Activated T-helper 2 cell treated with anti-CD3 and anti-CD28 coated beads, Interferon-gamma antibody, Interleukin-2, Interleukin-4, amounts not matched to agents 10 μg/mL and 5 μg/mL and 100 μg/mL, durations not matched to agents 14 hours and 24 hours and 36 hours (primary cell): ENCODE data around the gene HERC2. TPM values are rescaled to one million over a fixed set of nuclear protein-coding genes. Genes with fewer than 3 reads are reported as not detected.

ENCODE experiments used
- DNase-seq: peaks from one replicate; pipeline ENCODE4 v3.0.0; 2021; ENCODE audit warnings: low spot score
- H3K27ac Mint-ChIP-seq: one replicate; pipeline ENCODE4 v1.8.0; 2021; ENCODE audit warnings: mixed read lengths
- H3K27me3 Mint-ChIP-seq: one replicate; pipeline ENCODE4 v1.8.0; 2021; ENCODE audit warnings: low read depth, mixed read lengths
- H3K36me3 Mint-ChIP-seq: one replicate; pipeline ENCODE4 v1.8.0; 2021; ENCODE audit warnings: low read depth, mixed read lengths
- H3K4me1 Mint-ChIP-seq: one replicate; pipeline ENCODE4 v1.8.0; 2021; ENCODE audit warnings: low read depth, mixed read lengths
- H3K4me3 Mint-ChIP-seq: one replicate; pipeline ENCODE4 v1.8.0; 2021; ENCODE audit warnings: low read depth, mild to moderate bottlenecking, moderate library complexity, mixed read lengths
- H3K9me3 Mint-ChIP-seq: one replicate; pipeline ENCODE4 v1.8.0; 2021; ENCODE audit warnings: mixed read lengths
- intact Hi-C: fragments of 100-400 bp; cut with micrococcal nuclease; formaldehyde crosslinking; loops from one replicate; pipeline ENCODE4 v1.15.1; 2023
- total RNA-seq: library from RNA; stranded (reverse); gene quantifications from 2 replicates; pipeline ENCODE4 v1.2.3, GENCODE V29; 2022

Gene HERC2
- total RNA-seq, 1 donor from 2014 or later, result 47.4 TPM

DNA sequence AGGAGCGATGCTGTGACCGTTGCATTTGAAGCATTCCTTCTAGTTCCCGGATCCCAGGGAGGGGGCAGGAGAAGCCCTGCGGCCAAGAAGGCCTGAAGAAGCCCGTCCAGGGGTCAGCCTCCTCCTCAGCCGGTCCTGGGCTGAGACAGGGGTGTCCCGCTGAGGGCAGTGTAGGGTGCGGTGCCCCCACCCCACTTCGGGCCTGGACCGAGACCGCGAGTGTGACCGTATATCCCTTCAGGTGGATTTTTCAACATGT lies 225.6 kb downstream of the HERC2 start:
- H3K4me1 Mint-ChIP-seq, result peaks cover 16% of the 10 kb centered on the region
- peaks cover 3% of the 10 kb centered on the region for H3K9me3 Mint-ChIP-seq
- no peak for DNase-seq
- peaks cover 57% of the 10 kb centered on the region for H3K27me3 Mint-ChIP-seq
- H3K27ac Mint-ChIP-seq, result no peak overlapping the region
- H3K4me3 Mint-ChIP-seq, result peak overlapping the region; percentile 79
- H3K36me3 Mint-ChIP-seq, result no peaks in the 10 kb centered on the region
- intact Hi-C loops, result no loop called here

DNA sequence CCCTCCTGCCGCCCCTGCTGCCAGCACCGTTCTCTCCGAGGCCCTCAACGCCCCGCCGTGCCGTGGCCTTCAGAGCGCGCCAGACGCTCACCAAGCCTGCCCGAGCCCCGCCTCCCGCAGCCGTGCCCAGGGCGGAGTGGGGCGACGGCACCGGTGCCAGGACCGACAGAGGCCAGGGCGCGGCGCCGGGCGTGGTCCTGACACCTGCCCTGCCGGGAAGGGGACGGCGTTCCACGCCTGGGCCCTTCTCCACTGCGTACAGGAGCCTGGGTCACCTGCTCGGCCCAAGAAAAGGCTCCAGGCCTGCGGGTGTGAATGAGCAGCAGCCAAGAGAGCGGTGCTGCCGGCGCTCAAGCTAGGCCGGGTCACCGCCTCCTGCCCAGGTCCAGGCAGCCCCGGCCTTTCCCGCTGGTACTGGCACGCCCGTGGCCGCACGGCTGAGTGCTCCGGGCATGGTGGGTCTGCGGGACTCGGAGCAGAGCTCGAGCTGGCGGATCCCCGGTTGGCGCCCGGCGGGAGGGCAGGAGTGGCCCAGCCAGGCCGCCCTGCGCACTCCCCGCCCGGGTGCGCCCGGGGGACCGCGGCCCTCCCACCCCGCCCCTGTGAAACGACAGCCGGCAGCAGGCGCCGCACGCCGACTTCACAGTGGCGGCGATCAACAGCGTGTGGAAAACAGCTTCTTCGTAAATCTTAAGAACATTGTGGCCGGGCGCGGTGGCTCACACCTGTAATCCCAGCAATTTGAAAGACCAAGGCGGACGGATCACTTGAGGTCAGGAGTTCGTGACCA lies 227.1 kb downstream of the HERC2 start:
- Mint-ChIP-seq H3K4me1 (peaks cover 16% of the 10 kb centered on the region), H3K36me3 (no peaks in the 10 kb centered on the region), H3K9me3 (peaks cover 17% of the 10 kb centered on the region), H3K27me3 (peaks cover 63% of the 10 kb centered on the region), H3K4me3 (peak overlapping the region; percentile 79), H3K27ac (no peak overlapping the region)
- DNase-seq, result no peak
- intact Hi-C loops, result no loop called here

DNA sequence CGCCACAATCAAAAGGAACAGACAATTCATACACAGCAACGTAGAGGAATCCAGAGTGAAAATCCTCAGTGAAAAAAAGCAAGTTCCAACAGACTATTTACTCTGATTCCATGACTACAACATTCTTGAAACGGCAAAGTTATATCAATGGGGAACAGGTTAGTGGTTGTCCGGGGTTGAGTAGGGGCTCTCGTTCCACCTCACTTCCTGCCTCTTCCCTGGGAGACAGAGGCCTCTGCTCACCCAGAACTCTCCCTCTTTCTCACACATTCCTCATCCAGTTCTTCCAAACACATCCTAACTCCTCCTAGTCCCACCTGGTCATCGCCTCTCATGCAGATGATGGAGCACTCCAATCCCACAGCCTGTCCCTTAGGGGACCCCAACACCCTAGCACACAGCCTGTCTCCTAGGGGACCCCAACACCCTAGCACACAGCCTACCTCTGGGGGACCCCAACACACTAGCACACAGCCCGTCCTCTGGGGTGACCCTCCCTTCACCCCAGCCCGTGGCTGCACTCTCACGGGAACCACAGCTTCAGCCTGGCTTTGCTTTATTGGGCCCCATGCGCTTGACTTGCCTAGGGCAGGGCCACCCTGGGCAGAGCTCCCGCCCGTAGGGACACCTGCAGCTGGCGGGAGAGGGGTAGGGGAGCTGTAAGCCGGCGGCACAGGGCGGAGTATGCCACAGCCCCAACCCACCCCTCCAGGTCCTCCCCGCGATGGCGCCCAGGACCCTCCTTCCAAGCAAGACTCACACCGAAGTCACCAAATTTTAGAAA lies 228.0 kb downstream of the HERC2 start:
- Mint-ChIP-seq H3K27ac (no peak overlapping the region), H3K4me1 (peaks cover 12% of the 10 kb centered on the region), H3K36me3 (no peaks in the 10 kb centered on the region), H3K4me3 (no peak overlapping the region), H3K9me3 (peaks cover 18% of the 10 kb centered on the region), H3K27me3 (peaks cover 61% of the 10 kb centered on the region)
- no peak for DNase-seq
- intact Hi-C loops, result no loop called here

DNA sequence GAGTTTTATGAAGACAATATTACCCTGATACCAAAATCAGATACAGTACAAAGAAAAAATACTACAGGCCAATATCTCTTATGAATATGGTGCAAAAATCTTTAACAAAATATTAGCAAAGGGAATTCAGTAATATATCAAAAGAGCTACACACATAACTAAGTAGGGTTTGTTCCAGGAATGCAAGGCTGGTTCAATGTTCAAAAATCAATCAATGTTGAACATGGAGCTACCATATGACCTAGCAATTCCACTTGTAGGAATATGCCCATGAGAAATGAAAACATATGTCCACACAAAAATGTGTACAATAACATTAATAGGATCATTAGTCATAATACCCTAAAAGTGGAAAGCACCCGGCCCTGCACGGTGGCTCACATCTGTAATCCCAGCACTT lies 230.7 kb downstream of the HERC2 start:
- Mint-ChIP-seq H3K36me3 (no peaks in the 10 kb centered on the region), H3K27ac (no peak overlapping the region), H3K4me3 (no peak overlapping the region)

DNA sequence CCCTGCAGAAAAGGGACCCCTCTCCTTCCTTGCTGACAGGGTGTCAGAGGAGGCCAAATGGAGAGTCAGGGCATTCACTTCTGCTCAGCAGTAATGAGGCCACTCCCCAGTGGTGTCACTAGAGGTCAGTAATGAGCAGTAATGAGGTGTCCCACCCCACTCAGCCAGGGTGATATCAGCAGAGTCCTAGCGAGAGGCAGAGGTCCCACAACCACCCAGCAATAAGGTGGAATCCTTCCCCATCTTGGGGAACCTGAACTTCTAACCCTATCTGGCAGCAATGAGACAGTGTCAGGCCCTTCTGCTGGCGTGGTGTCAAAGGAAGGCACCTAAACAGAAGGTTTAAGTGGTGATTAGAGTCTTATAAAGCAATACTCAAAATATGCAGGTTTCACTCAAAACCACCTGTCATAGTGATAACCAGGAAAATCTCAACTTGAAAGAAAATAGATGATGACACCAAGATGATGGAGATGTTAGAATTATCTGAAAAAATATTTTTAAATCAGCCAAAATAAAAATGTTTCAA lies 235.7 kb downstream of the HERC2 start:
- intact Hi-C loops, result loop anchor here (1.0 kb wide), 1 partner anchor 37 kb away; no protein-coding TSS in a partner anchor
- H3K27ac Mint-ChIP-seq, result no peak overlapping the region
- peaks cover 20% of the 10 kb centered on the region for H3K9me3 Mint-ChIP-seq
- H3K27me3 Mint-ChIP-seq, result peaks cover 31% of the 10 kb centered on the region
- H3K4me3 Mint-ChIP-seq, result no peak overlapping the region
- peaks cover 10% of the 10 kb centered on the region for H3K4me1 Mint-ChIP-seq
- no peaks in the 10 kb centered on the region for H3K36me3 Mint-ChIP-seq
- DNase-seq, result peak; percentile 41

More for the DNA sequence above, 230.7 kb downstream of the HERC2 start:
- H3K9me3 Mint-ChIP-seq, result peaks cover 24% of the 10 kb centered on the region
- peaks cover 55% of the 10 kb centered on the region for H3K27me3 Mint-ChIP-seq
- intact Hi-C loops, result no loop called here
- DNase-seq, result no peak
- peaks cover 15% of the 10 kb centered on the region for H3K4me1 Mint-ChIP-seq

DNA sequence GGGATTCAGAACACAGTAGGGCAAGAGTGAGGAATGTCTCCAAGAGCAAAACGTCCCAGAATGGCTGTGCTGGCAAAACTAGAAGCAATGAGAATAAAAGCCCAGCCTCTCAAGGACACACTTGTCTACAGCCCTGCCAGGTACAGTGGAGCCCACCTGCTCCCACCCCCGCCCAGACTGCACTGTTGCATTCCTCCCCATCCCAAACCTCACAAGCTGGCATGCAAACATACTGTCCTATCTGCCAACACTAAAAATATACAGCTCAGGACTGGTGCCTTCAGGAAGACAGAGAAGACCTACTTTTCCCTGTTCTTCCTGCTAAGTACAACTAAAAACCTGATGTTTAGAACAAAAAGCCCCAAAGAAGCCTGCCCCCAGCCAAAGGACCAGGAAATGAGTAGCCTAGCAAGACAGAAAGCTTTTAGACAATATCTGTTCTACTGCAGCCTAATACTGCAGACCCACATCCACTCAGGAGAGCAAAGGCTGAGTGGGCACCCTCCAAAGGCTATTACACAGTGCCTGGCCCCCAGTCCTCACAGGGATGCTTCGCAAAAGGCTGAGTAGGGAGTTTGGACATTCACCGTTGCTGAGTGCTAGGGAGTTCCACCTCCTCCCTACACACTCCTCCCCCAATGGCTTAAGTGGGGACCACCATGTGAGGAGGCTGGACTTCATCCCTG lies 236.3 kb downstream of the HERC2 start:
- Mint-ChIP-seq H3K4me3 (no peak overlapping the region), H3K27ac (no peak overlapping the region), H3K4me1 (peaks cover 10% of the 10 kb centered on the region), H3K9me3 (peaks cover 15% of the 10 kb centered on the region), H3K36me3 (no peaks in the 10 kb centered on the region), H3K27me3 (peaks cover 27% of the 10 kb centered on the region)
- no peak for DNase-seq
- intact Hi-C loops, result loop anchor here (1.0 kb wide), 1 partner anchor 38 kb away; no protein-coding TSS in a partner anchor

DNA sequence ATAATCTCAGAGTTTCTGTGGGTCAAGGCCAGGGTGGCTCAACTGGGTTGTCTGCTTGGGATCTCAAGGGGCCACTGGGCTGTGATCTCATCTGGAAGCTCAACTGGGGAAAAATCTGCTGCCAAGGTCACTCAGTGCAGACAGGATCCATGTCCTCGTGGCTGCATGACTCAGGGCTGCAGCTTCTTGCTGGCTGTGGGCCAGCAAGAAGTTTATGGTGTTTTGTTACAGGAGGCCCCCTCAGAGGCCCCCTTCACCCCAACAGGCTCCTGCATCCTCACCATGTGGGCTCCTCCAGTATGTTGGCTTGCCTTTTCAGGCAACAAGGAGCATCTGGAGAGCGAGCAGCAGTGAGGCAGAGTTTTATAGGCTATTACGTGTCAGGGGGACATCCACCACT lies 237.4 kb downstream of the HERC2 start:
- Mint-ChIP-seq H3K9me3 (peaks cover 6% of the 10 kb centered on the region), H3K27ac (no peak overlapping the region), H3K4me1 (peaks cover 10% of the 10 kb centered on the region), H3K36me3 (no peaks in the 10 kb centered on the region), H3K27me3 (peaks cover 18% of the 10 kb centered on the region), H3K4me3 (no peak overlapping the region)
- intact Hi-C loops, result no loop called here
- DNase-seq, result no peak

DNA sequence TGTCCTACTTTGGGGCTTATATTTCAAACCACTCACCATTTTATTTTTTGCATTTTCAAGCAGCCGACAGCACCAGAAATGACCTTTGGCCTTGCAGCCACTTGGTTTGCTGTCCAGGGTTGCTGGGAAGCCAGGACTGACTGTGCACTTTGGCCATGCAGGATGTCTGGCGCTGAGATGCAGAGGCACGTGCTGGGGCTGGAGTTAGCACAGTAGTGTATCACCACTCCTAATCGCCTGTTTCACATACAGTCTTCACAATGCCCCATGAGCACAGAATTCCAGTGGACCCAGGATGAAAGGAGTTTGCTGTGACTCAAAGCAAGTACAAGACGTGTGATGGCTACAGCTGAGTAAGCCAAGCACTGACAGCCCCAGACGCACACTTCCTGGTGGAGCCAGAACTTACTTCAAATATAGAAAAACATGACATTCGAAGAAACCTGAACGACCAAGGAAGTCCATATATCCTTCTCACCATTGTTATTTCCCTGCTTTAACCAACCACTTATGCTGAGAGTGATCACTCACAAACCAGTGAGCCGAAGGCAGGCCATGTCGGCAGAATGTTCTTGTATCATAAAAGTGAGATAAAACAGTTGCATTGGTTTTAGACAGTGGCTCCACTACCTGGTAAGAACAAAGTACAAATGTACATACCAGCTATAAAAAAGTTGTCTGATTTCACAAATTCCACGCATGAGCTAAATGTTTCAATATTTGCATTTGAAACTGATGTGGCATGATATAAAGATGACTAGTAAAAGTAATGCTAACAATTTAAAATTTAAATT lies 238.9 kb downstream of the HERC2 start:
- H3K9me3 Mint-ChIP-seq, result peaks cover 1% of the 10 kb centered on the region
- H3K27me3 Mint-ChIP-seq, result peaks cover 13% of the 10 kb centered on the region
- peaks cover 10% of the 10 kb centered on the region for H3K4me1 Mint-ChIP-seq
- H3K36me3 Mint-ChIP-seq, result no peaks in the 10 kb centered on the region
- intact Hi-C loops, result no loop called here
- no peak overlapping the region for H3K27ac Mint-ChIP-seq
- DNase-seq, result no peak
- H3K4me3 Mint-ChIP-seq, result no peak overlapping the region

DNA sequence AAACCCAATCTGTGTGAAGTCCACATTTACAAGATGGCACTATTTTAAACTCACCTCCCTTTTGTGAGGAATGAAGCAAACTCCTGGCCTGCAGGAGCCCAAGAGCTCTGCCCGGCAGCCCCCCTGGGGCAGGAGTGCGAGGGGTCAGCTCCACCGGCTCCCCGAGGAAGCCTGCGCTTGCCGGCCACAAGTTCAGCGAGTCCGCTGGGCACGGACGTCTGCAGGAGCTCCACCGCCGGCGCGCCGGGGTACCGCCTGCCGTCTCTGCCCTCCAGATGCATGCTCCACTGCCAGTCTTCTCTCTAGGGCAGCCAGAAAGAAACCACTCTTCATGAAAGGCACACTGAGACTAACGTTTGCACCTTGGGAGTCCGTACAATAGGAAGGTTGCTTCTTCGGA lies 240.4 kb downstream of the HERC2 start:
- no peaks in the 10 kb centered on the region for H3K36me3 Mint-ChIP-seq
- H3K27me3 Mint-ChIP-seq, result peaks cover 6% of the 10 kb centered on the region
- no peak for DNase-seq
- no peaks in the 10 kb centered on the region for H3K9me3 Mint-ChIP-seq
- H3K4me3 Mint-ChIP-seq, result no peak overlapping the region
- intact Hi-C loops, result no loop called here
- peaks cover 4% of the 10 kb centered on the region for H3K4me1 Mint-ChIP-seq
- no peak overlapping the region for H3K27ac Mint-ChIP-seq

DNA sequence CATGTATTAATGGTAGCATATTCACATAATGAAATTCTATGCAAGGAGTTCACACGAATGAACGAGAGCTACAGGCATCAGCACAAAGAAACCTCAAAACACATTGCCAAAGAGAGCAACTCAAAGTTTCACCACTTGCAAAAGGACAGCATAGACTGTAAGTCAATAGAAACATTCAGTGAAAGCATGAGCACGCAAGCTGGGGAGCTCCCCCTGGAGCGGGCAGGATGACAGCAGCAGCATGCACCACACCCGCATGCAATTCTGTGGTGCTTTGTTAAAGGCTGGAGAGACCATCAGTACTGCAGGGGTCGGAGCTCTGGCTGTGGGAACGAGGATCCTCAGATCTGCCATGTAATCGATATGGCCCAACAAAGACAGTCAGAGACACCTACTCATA lies 241.6 kb downstream of the HERC2 start:
- H3K4me3 Mint-ChIP-seq, result no peak overlapping the region
- H3K4me1 Mint-ChIP-seq, result no peaks in the 10 kb centered on the region
- H3K27me3 Mint-ChIP-seq, result no peaks in the 10 kb centered on the region
- no peaks in the 10 kb centered on the region for H3K9me3 Mint-ChIP-seq
- no peak for DNase-seq
- no peaks in the 10 kb centered on the region for H3K36me3 Mint-ChIP-seq
- H3K27ac Mint-ChIP-seq, result no peak overlapping the region
- intact Hi-C loops, result no loop called here

DNA sequence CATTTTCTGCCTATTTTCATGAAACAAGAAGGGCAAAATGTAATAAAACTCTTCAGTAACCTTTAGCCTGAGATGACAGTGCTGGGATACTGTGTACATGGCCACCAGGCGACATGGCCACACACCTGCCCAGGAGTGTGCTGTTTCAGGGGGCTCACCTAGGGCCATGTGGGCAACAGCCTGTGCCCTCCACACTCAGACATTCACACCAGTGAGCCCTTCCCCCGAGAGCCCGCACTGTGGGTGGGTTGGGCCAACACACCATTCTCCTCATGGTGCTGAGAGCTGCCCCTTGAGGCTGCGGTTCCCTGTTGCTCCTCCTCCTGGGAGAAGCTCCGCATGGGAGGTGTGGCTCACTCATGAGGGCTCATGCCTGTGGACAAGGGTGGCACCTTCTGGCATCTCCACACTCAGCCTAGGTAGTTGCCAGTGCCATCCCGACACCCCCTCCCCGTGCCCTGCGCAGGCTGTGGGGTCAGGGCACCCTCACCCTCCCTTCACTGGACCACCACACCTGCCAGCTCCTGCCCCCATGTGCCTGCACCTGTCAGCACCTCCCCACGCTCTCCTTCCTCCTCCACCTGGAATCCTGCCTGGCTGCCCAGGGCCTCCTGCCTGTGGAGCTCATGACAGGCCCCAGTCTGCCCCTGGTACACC lies 242.5 kb downstream of the HERC2 start:
- intact Hi-C loops, result no loop called here
- H3K27ac Mint-ChIP-seq, result no peak overlapping the region
- no peak overlapping the region for H3K4me3 Mint-ChIP-seq
- H3K36me3 Mint-ChIP-seq, result no peaks in the 10 kb centered on the region
- H3K27me3 Mint-ChIP-seq, result no peaks in the 10 kb centered on the region
- no peaks in the 10 kb centered on the region for H3K9me3 Mint-ChIP-seq
- no peaks in the 10 kb centered on the region for H3K4me1 Mint-ChIP-seq
- DNase-seq, result no peak

DNA sequence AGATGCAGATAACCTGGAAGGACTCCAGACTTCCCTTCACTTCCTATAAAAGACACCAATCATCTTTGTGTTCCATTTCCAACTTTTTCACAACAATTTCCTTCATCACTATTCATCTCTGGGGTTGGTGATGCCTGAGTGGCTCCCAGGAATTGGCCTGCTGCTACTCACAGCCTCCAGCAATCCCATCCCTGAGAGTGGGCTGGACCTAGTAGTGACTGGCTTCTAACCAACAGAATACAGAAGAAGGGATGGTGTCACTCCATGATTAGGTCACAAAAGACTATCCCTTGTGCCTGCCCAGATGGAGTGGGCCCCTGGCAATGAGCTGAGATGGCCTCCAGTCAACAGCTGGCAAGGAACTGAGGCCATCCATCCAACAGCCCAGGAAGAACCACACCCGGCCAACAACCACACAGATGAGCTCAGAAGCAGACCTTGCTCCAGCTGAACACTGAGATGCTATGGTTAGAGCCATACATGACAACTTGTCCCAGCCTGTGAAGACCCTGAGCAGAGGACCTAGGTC lies 243.7 kb downstream of the HERC2 start:
- H3K4me1 Mint-ChIP-seq, result no peaks in the 10 kb centered on the region
- DNase-seq, result no peak
- no peaks in the 10 kb centered on the region for H3K36me3 Mint-ChIP-seq
- no peaks in the 10 kb centered on the region for H3K27me3 Mint-ChIP-seq
- intact Hi-C loops, result no loop called here
- H3K27ac Mint-ChIP-seq, result no peak overlapping the region
- H3K9me3 Mint-ChIP-seq, result no peaks in the 10 kb centered on the region
- H3K4me3 Mint-ChIP-seq, result no peak overlapping the region
